Measurements from ENCODE around the gene PAGE3.

Gene PAGE3

GRCh38 chrX:55264816-55265215 is at the start of gene PAGE3:
PAGE3 (minus strand) TSS chrX:55264916; CDS start chrX:55263903, 1,013 bp downstream.
- no peak within 1 kb of the TSS for H3K4me3 ChIP-seq (ENCODE audit: control insufficient read depth, low read depth, low read length)
- no peak for TF ChIP-seq CTCF (IDR thresholded peaks at IDR 0.05; ENCODE audit: control insufficient read depth, insufficient read depth, low read depth, low read length, missing control alignments)
- DNase-seq (ENCODE audit: low read depth), result no peak

GRCh38 chrX:55312655-55313054 is 47.9 kb upstream of the PAGE3 start:
- no peak for DNase-seq (ENCODE audit: low read depth)
- H3K4me3 ChIP-seq (ENCODE audit: control insufficient read depth, low read depth, low read length), result no peak overlapping the region

GRCh38 chrX:55290963-55291362 is 26.2 kb upstream of the PAGE3 start:
- no peak for TF ChIP-seq CTCF (IDR thresholded peaks at IDR 0.05; ENCODE audit: control insufficient read depth, insufficient read depth, low read depth, low read length, missing control alignments)
- H3K4me3 ChIP-seq (ENCODE audit: control insufficient read depth, low read depth, low read length), result no peak overlapping the region
- DNase-seq (ENCODE audit: low read depth), result no peak

More at GRCh38 chrX:55312655-55313054, 47.9 kb upstream of the PAGE3 start:
- TF ChIP-seq CTCF (IDR thresholded peaks at IDR 0.05; ENCODE audit: control insufficient read depth, insufficient read depth, low read depth, low read length, missing control alignments), result no peak

GRCh38 chrX:55279832-55280231 is 15.1 kb upstream of the PAGE3 start:
- DNase-seq (ENCODE audit: low read depth), result no peak
- TF ChIP-seq CTCF (IDR thresholded peaks at IDR 0.05; ENCODE audit: control insufficient read depth, insufficient read depth, low read depth, low read length, missing control alignments), result no peak

GRCh38 chrX:55260806-55261205 is 3.9 kb downstream of the PAGE3 start:
- H3K4me3 ChIP-seq (ENCODE audit: control insufficient read depth, low read depth, low read length), result no peak overlapping the region
- DNase-seq (ENCODE audit: low read depth), result no peak
- TF ChIP-seq CTCF (IDR thresholded peaks at IDR 0.05; ENCODE audit: control insufficient read depth, insufficient read depth, low read depth, low read length, missing control alignments), result no peak

More at GRCh38 chrX:55279832-55280231, 15.1 kb upstream of the PAGE3 start:
- no peak overlapping the region for H3K4me3 ChIP-seq (ENCODE audit: control insufficient read depth, low read depth, low read length)

- TF ChIP-seq CTCF (IDR thresholded peaks at IDR 0.05; ENCODE audit: control insufficient read depth, insufficient read depth, low read depth, low read length, missing control alignments), result no peak
- no peak for DNase-seq (ENCODE audit: low read depth)
- H3K4me3 ChIP-seq (ENCODE audit: control insufficient read depth, low read depth, low read length), result no peak overlapping the region
Observed at GRCh38 chrX:55253528-55253927, 11.2 kb downstream of the PAGE3 start.

All from AG09309 (cell line).